MM.1S (cell line): Measurements from ENCODE around the gene AUTS2.

Experiments used
- DNase-seq: peaks from one replicate; pipeline ENCODE4 v3.0.0-alpha.2; 2015
- H2AFZ ChIP-seq: fragments of 300-600 bp; sonication (generic); 2 replicates; pipeline ENCODE4 v1.6.0; 2016; ENCODE audit warnings: antibody characterized with exemption, low read length
- H3F3A ChIP-seq: fragments of 300-600 bp; sonication (generic); 2 replicates; pipeline ENCODE4 v1.6.1; 2016; ENCODE audit warnings: mild to moderate bottlenecking, antibody characterized with exemption, low read length, moderate library complexity, mixed read lengths; ENCODE audit not compliant: insufficient read depth
- H3K27ac ChIP-seq: fragments of 300-600 bp; sonication (generic); 2 replicates; pipeline ENCODE4 v1.5.1; 2016; ENCODE audit warnings: mild to moderate bottlenecking, low read length
- H3K27me3 ChIP-seq: fragments of 300-600 bp; sonication (generic); replicated peaks from 2 replicates; pipeline ENCODE4 v1.6.0; 2016; ENCODE audit warnings: low read length; ENCODE audit not compliant: insufficient read depth
- H3K36me3 ChIP-seq: fragments of 300-600 bp; sonication (generic); replicated peaks from 2 replicates; pipeline ENCODE4 v1.6.1; 2016; ENCODE audit warnings: mild to moderate bottlenecking, low read length, mixed read lengths; ENCODE audit not compliant: insufficient read depth
- H3K4me1 ChIP-seq: fragments of 300-600 bp; sonication (generic); 2 replicates; pipeline ENCODE4 v1.6.1; 2016; ENCODE audit warnings: low read length, mixed read lengths
- H3K4me2 ChIP-seq: fragments of 300-600 bp; sonication (generic); 2 replicates; pipeline ENCODE4 v1.6.0; 2016; ENCODE audit warnings: low read depth, low read length
- H3K4me3 ChIP-seq: fragments of 300-600 bp; sonication (generic); 2 replicates; pipeline ENCODE4 v1.5.1; 2016; ENCODE audit warnings: low read length, mixed read lengths
- H3K79me2 ChIP-seq: fragments of 300-600 bp; sonication (generic); 2 replicates; pipeline ENCODE4 v1.6.1; 2016; ENCODE audit warnings: mixed run types, low read length, mixed read lengths
- H3K9ac ChIP-seq: fragments of 300-600 bp; sonication (generic); 2 replicates; pipeline ENCODE4 v1.6.1; 2016; ENCODE audit warnings: low read length, mixed read lengths
- H3K9me2 ChIP-seq: fragments of 300-600 bp; sonication (generic); replicated peaks from 2 replicates; pipeline ENCODE4 v1.6.1; 2016; ENCODE audit warnings: mild to moderate bottlenecking, low read length, mixed read lengths; ENCODE audit not compliant: insufficient read depth
- H3K9me3 ChIP-seq: fragments of 300-600 bp; sonication (generic); replicated peaks from 2 replicates; pipeline ENCODE4 v1.6.1; 2016; ENCODE audit warnings: mild to moderate bottlenecking, low read length, mixed read lengths; ENCODE audit not compliant: insufficient read depth
- H4K20me1 ChIP-seq: fragments of 300-600 bp; sonication (generic); 2 replicates; pipeline ENCODE4 v1.6.1; 2016; ENCODE audit warnings: mild to moderate bottlenecking, low read length, moderate library complexity, mixed read lengths; ENCODE audit not compliant: insufficient read depth
- CTCF ChIP-seq: fragments of 300-600 bp; sonication (generic); IDR thresholded peaks from 2 replicates; pipeline ENCODE4 v1.5.1; 2016; ENCODE audit warnings: antibody characterized with exemption, low read length, mixed read lengths
- EZH2 ChIP-seq: fragments of 300-600 bp; sonication (generic); optimal IDR thresholded peaks from 2 replicates; pipeline ENCODE3; 2017; ENCODE audit warnings: low read depth, mild to moderate bottlenecking, antibody characterized with exemption, low read length, mixed read lengths
- EZH2phosphoT487 ChIP-seq: fragments of 300-600 bp; sonication (generic); IDR thresholded peaks from 2 replicates; pipeline ENCODE4 v1.6.1; 2018; ENCODE audit warnings: antibody characterized with exemption, low read length

AUTS2 gene

GRCh38 chr7:70607759-70608158 is 1009.5 kb downstream of the AUTS2 start:
- Histone ChIP-seq H4K20me1 (no peaks in the 10 kb centered on the region), H3F3A (no peaks in the 10 kb centered on the region), H3K27me3 (no peaks in the 10 kb centered on the region), H3K9me2 (no peaks in the 10 kb centered on the region), H3K27ac (no peak overlapping the region), H3K4me1 (no peaks in the 10 kb centered on the region), H3K4me2 (no peak overlapping the region), H3K79me2 (no peaks in the 10 kb centered on the region), H3K9ac (no peak overlapping the region), H2AFZ (no peak overlapping the region), H3K9me3 (no peaks in the 10 kb centered on the region), H3K4me3 (no peak overlapping the region), H3K36me3 (no peaks in the 10 kb centered on the region)
- DNase-seq = no peak
- no peak for TF ChIP-seq EZH2
- TF ChIP-seq CTCF = no peak
- TF ChIP-seq EZH2phosphoT487 = no peak

GRCh38 chr7:70608229-70608628 is 1010.0 kb downstream of the AUTS2 start:
- Histone ChIP-seq H3K4me3 (no peak overlapping the region), H3K9me3 (no peaks in the 10 kb centered on the region), H3K79me2 (no peaks in the 10 kb centered on the region), H4K20me1 (no peaks in the 10 kb centered on the region), H2AFZ (no peak overlapping the region), H3F3A (no peaks in the 10 kb centered on the region), H3K4me2 (no peak overlapping the region), H3K27me3 (no peaks in the 10 kb centered on the region), H3K27ac (no peak overlapping the region), H3K36me3 (no peaks in the 10 kb centered on the region), H3K4me1 (no peaks in the 10 kb centered on the region), H3K9ac (no peak overlapping the region), H3K9me2 (no peaks in the 10 kb centered on the region)
- DNase-seq = no peak
- TF ChIP-seq EZH2 = no peak
- TF ChIP-seq CTCF = no peak
- no peak for TF ChIP-seq EZH2phosphoT487

DNA sequence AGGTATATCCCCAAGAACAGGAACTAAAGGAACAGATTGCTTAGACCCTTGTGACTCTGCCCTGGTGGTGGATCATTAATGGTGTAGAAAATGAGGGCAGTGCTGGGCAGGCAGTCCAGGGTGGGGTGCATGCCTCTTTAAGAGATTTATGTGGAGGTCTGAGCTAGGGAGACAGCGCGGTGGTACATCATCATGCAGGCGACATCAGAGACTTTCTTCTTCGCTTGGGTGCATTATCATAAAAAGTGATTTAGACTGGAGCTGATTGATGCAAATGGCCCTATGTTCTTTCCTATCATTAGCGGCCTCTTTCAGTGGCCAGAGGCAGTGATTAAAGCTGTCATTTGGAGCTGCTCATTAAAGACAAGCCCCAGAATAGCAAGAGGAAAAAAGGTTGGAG is 1014.5 kb downstream of the AUTS2 start:
- H3K4me2 ChIP-seq = no peak overlapping the region
- H3K4me1 ChIP-seq = no peaks in the 10 kb centered on the region
- no peak overlapping the region for H3K4me3 ChIP-seq
- H3K9me2 ChIP-seq = no peaks in the 10 kb centered on the region
- no peak overlapping the region for H2AFZ ChIP-seq
- H3K9ac ChIP-seq = no peak overlapping the region
- H3K36me3 ChIP-seq = no peaks in the 10 kb centered on the region
- TF ChIP-seq EZH2 = no peak
- no peak for TF ChIP-seq EZH2phosphoT487
- no peak for TF ChIP-seq CTCF
- DNase-seq = no peak
- no peaks in the 10 kb centered on the region for H3K9me3 ChIP-seq
- H3K27me3 ChIP-seq = no peaks in the 10 kb centered on the region
- no peaks in the 10 kb centered on the region for H3F3A ChIP-seq
- H3K79me2 ChIP-seq = no peaks in the 10 kb centered on the region
- no peak overlapping the region for H3K27ac ChIP-seq
- H4K20me1 ChIP-seq = no peaks in the 10 kb centered on the region
